K562 (cell line): ENCODE data around the gene RHOF.

Source experiments
- POLR2A ChIP-seq: fragments of 450-650 bp; conservative IDR thresholded peaks from 2 replicates; pipeline ENCODE4 v1.6.1; 2016
- TF ChIP-seq, protein P1 (sequence below): sonication (generic); formaldehyde crosslinking; IDR thresholded peaks from 2 replicates; pipeline ENCODE4 v1.9.0; 2022; ENCODE audit warnings: mild to moderate bottlenecking, missing genetic modification reagents

DNA sequence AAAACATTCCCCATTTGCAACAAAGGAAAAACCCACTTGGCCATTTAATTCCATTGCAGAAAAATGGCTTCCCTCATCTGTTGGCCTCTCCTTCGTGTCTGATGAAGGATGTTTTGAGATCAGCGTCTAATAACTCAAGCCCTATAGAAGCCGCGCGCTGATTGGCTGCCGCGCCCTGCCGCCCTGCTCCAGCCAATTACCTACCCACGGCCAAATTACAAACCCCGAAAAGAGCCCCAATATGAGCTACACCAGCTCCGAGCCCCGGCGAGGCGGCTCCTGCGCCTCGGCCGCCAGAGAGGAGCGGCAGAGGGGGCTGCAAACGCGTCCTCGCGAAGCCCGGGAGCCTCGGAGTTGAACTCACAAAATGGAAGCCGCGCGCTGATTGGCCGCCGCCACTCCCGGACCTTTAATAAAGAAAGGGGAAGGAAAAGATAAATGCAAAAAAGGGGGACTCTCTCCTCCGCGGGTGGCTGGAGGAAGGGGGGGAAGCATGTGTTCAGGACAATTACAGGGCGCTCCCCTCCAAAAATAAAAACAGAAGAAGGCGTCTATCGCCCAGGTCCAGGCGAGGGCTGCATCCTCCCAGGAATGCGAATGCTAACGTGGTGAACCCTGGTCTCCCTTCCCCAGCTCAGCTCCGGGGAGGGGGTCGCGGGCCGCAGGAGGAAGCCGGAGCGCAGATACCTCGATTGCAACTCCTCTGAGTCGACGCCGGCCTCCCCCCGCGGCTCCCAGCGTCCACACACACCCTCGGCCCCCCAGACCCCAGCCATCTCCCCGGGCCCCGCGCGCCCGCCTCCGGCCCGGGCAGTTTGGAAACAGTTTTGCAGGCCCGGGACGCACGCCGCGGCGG is 9.6 kb upstream of the RHOF start:
- TF ChIP-seq, protein P1, sequence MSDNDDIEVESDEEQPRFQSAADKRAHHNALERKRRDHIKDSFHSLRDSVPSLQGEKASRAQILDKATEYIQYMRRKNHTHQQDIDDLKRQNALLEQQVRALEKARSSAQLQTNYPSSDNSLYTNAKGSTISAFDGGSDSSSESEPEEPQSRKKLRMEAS, result peak; percentile 63
- TF ChIP-seq POLR2A, result peak; percentile 97
